Stimulated activated CD8-positive, alpha-beta memory T cell treated with anti-CD3 and anti-CD28 coated beads, Interleukin-15, amount 100 ng/mL, for 1 hour (primary cell): ENCODE results near the gene PPP2R3B.
"Not testable (repeated sequence)": the region's sequence is repeated elsewhere in the genome, so short reads cannot be mapped to it uniquely, and the experiment has no call there.

Experiments
- DNase-seq: peaks from one replicate; pipeline ENCODE4 v3.0.0-alpha.2; 2020; ENCODE audit warnings: low read depth

PPP2R3B gene

DNA sequence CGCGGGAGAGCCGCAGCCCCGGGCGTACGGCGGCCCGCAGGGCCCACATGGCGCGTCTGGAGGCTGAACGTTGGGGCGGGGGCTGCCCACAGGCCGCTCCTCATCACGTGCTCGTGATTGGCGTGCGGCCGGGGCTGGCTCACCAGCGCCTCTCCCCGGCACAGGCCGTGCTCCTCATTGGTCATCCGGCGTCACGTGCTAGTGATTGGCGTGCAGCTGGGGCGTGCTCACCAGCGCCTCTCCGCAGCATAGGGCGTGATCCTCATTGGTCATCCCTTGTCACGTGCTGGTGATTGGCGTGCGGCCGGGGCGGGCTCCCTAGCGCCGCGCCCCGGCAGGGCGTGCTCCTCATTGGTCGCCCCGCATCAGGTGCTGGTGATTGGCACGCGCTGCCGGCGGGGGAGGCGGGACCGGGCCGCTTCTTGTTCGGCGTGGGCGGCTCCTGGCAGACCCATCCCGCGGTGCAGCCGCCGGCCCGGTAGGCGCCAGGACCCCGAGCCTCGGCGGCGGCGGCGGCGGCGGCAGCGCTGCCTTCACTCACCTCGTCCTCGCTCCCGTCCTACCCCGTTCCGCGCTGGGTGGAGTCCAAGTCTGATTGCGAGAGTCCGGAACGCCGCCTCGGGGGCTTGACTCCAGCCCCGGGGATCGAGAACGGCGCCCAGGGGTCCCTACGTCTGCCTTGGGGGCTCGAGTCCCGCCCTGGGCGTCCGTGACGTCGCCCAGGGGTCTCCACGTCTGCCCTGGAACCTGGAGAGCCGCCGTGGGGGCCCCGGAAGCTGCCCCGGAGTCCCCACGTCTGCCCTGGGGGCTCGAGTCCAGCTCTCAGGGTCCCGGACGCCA is 67.7 kb downstream of the PPP2R3B start, which contains the start of gene GTPBP6:
TSS of gene GTPBP6 (minus strand) at position 58 of the 840 bp plus-strand sequence. CDS start at position 49, 9 bp downstream.
- DNase-seq: peak; percentile 96

DNA sequence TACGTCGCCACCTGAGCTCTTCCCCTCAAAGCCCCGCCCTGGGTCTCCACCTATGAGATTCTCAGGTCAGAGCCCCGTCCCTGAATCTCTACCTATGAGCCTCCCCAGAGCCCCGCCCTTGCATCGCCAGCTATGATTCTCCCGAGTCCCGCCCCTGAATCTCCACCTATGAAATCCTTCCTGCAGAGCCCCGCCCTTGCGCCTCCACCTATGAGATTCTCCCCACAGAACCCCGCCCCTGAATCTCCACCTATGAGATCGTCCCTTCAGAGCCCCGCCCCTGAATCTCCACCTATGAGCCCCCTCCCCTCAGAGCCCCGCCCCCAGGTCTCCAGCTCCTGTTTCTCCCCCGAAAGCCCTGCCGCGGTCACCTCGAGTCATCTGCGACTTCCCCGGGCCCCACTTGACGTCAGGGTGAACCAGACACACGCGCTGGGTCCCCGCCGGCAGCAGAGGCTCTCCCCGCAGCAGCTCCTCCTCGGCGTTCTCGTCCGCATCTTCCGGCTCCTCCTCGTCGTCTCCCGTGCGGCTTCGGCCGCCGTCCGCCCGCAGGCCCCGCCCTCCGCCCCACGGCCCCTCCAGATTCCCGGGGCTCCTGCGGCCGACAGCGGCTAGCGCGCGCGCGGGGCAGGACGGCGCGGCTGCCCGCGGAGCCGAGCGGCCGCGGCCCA is 68.5 kb downstream of the PPP2R3B start:
- DNase-seq: peak; percentile 95

DNA sequence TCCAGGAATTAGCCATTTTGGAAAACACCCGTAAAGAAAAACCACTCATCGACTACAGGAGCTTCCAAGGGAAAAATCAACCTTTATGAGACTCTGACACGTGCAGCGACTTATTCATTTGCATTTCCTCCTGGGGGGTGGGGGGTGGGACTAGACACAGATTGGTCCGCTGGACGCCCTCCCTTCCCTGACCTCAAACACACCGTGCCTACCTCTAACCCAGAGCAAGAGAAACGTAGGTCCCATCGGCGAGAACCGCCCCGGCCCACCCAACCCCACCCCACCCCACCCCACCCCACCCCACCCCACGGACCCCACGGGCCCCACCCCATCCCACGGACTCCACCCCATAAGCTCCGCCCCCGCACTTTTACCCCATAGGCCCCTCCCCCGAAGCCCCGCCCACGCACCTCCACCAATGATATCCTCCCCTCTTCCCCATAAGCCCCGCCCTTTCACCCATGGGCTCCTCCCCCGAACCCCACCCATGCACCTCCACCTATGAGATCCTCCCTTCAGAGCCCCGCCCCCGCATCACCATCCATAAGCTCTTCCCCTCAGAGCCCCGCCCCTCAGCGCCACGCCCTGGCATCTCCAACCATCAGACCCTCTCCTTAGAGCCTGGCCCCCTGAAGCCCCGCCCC is 69.2 kb downstream of the PPP2R3B start:
- DNase-seq: no peak

DNA sequence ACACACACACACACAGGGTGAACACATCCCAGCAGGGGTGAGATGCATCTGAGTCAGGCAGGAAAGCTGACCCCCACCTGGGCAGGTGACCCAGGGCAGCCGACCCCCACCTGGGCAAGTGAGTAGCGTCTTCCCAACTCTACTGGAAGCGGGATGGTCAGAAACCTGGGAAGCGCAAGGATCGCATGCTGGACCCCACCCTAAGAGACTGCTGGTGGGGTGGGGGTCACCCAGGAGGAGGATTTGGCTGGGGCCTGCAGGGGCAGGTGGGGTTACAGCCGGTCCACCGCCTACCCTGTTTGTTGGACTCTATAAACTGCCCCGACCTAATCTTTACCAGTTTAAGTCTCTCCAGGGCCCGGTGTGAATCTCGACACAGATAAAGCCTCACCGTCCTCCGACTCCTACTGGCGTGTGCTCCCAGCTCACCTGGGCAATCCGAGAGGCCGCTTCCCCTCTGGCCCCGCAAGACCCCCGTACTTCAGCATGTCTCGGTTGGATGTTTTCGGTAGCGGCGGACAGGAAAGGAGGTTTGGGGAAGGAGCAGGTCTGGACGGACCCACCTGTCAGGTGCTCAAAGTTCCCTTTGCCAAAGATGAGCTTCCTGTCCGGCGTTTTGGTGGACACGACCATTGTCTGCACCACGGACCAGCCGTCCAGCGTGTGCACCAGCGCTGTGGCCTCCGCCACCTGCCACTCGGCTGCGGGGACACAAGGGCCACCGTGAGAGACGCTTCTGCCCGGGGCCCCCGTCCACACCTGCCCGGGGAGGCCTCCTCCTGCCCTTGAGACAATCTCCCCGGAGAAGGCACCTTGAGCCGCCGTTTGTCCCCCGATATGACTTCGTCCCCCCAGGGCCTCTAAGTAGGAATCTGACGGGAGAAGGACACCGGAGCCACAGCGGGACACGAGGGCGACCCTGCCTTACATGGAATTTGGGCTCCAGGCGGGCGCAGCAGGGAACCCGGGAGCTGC is 70.1 kb downstream of the PPP2R3B start:
- no peak for DNase-seq

DNA sequence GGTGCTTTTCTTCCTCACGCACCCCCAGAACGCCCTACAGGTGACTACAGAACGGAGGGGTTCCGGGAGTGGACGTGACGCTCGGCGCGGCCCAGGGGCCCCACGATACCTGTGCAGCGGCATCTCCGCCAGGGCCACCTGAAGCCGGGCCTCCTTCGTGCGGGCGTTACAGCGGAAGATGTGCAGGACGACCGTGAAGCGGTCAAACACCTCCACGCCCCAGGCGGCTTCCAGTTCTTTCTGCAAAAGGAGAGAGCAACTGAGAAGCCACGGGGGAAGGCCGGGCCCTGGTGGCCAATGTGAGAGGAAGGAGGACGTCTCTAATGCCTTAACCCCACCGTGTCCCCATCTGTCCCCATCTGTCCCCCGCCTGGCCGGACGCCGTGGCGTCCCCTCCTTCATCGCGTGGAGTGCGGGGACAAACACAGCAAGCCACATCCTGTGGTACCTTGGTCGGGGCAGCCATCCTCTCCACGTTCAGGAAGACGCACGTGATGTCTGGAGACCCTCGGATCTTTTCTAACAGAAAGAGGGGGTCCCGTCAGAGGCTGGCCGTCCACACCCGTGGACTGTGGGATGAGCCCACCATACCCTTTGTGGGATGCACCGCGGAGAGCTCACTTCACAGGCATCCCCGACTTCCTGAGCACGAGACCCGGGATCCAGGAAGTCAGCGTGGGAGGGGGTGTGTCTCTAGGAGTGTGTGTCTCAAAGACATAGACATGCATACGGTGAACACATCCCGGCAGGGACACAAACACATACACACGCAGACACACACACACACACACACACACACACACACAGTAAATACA is 71.7 kb downstream of the PPP2R3B start:
- DNase-seq: no peak

DNA sequence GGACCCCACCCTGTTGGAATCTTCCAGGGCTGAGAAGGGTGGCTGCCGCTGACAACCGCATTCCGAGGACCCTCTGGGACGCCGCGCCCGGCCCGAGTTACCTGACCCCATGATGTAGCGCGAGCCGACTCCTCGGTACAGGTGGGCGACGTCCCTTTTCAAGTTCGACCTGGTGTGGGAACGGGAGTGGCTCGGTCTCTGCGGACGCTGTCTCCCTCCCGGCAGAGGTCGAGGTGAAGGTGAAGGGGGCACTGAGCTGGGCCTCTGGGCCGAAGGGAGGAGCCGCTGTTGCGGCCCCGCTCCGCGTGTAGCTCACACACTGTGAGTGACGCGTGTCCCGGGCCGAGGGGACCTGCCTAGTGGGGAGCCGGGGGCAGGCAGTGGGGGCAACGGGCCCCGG is 72.7 kb downstream of the PPP2R3B start:
- no peak for DNase-seq

DNA sequence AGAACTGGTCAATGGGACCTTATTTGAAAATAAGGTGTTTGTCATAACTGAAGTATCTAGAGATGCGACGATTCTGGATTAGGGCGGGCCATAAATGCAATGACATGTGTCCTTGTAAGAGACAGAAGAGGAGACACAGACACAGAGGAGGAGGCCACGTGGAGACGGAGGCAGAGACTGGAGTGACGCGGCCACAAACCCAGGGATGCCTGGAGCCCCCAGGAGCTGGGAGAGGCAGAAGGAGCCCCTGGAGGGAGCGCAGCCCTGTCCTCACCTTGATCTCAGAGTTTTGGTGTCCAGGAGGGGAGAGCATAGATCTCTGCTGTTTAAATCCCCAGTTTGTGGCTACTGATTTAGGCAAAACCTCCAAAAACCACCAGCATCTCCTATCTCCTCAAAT is 73.2 kb downstream of the PPP2R3B start:
- DNase-seq: no peak

DNA sequence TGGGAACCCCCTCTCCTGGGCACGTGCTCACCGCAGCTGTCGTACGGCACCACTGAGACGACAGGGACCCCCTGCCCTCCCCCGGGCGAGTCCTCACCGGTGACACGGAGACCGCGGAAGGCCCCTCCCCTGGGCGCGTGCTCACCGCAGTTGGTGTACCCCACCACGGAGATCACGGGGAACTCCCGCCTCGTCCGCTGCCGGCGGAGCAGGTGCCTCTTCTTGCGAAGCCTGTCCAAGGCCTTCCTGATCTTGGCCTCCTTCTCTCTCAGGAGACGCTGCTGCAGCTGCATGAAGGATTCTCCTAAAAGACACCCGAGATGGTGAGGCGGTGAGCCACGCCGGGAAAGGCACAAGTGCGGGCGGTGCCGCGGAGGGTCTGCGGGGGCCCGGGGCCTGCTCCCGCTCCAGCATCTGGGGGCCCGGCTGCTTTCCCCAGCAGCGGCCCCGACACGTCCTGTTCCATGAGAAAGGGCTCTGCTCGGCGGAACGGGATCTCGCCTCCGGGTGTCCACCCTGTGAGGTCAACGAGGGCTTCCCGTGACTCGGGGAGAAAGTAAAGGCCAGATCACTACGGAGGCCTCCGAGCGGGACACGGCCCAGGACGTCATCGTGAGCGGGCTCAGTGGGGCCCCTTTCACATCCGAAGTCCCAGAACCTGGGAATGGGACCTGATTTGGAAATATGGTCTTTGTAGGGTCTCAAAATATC is 73.9 kb downstream of the PPP2R3B start:
- DNase-seq: no peak

DNA sequence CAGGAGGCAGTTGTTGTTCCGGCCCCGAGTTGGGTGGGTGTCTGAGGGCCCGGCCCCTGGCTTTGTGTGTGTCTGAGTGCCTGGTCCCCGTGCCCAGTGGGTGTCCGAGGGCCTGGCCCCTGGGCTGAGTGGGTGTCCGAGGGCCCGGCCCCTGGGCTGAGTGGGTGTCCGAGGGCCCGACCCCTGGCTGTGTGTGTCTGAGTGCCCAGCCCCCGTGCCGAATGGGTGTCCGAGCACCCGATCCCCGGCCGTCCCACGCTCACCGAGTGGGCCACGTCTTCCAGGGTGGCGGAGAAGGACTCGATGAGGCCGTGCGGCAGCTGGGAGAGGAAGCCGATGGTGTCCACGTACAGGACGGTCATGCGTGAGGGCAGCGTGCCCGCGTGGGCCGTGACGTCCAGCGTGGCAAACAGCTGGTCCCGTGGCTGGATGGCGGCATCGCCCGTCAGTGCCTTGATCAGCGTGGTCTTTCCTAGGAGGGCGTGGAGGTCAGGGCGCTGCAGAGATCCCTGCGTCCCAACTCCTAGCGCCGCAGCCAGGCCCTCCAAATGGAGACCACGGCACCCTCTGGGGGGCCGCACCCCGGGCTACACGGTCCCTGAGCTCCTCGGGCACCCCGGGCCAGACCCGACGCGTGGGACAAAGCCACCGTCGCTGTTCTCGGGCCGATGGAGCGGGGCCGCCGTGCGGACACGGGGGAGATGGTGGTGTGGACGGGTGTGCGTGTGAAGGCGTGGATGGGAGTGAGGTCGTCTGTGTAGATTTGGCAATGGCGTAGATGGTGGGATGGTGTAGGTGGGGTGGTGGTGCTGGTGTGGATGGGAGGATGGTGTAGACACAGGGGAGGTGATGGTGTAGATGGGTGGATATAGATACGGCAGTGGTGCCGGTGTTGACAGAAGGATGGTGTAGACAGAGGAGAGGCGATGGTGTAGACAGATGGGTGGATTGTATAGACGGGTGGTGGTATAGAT is 75.3 kb downstream of the PPP2R3B start:
- no peak for DNase-seq

DNA sequence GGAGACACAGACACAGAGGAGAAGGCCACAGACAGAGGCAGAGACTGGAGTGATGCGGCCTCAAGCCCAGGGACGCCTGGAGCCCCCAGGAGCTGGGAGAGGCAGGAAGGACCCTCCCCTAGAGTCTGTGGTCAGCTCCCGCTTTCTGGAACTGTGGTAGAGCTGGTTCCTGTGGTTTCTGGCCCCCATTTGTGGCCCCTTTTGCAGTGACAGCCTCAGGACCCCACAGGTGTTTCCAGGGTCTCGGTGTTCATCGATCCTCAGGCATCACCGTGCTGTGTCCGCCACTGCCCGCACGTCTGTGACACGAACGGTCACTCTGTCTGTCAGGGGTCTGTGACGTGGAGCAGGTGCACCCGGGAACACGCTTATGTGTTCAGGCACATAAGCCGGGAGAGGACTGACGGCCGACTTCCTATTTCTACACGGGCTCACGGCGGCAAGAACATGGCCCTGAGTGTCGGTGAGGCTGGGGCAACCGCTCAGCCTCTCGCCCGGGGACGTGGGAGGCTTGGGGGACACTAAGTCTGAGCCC is 76.0 kb downstream of the PPP2R3B start:
- DNase-seq: no peak

DNA sequence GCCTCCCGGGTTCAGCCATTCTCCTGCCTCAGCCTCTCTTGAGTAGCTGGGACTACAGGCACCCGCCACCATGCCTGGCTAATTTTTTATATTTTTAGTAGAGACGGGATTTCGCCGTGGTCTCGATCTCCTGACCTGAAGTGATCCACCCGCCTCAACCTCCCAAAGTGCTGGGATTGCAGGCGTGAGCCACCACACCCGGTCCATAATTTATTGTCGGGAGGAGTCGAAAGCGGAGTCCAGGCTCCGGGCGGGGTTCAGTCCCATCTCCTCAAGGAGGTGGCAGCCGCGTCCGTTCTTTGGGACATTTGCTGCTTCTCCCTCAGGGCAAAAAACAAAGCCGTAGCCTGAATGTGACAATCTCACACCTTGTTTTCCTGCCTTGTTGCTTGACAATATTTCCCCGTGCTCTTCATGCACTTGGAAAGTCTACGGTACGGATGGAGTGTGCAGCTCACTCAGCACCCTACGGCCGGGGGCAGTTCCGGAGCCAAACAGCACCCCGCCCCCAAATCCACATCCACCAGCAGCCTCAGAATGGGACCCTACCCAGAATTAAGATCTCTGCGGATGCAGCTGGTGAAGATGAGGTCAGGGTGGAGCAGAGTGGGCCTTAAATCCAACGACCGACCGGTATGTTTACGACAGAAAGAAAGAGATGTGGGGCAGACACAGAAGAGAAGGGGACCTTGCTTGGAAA is 77.7 kb downstream of the PPP2R3B start:
- no peak for DNase-seq

DNA sequence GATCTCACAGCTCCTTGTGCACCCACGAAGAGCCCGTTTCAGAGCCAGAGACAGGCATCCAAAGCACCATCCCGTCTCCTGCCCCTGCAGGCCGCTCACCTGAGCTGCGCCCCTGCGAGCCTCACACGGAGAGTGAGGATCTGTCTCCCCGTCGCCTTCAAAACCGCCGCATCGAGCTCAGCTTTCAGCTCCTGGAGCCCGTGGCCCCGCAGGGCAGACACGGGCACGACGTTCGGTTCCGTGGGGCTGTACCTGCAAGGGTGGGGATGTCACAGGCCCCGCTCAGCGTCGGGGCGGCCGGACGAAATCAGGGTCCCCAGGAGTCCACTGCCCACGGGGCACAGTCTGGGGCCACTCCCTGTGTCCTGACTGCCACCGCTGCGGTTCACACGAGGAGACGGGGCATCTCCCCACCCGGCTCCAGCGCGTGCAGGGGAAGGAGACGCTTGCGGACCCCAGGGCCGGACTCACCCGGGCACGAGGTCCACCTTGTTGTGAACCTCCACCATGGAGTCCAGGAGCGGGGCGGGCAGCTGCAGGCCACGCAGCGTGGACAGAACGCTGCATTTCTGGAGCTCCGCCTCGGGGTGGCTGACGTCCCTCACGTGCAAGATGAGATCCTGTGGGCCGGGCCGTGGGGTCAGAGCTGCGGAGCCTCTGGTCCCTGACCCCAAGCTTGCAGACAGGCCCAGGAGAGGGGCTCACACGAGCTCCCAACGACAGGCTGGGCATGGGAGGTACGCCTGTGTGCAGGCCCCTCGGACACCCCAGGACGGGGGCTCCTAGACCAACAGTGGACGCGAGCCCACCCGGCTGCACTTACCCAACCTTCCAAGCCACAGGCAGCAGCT is 79.2 kb downstream of the PPP2R3B start:
- DNase-seq: no peak

DNA sequence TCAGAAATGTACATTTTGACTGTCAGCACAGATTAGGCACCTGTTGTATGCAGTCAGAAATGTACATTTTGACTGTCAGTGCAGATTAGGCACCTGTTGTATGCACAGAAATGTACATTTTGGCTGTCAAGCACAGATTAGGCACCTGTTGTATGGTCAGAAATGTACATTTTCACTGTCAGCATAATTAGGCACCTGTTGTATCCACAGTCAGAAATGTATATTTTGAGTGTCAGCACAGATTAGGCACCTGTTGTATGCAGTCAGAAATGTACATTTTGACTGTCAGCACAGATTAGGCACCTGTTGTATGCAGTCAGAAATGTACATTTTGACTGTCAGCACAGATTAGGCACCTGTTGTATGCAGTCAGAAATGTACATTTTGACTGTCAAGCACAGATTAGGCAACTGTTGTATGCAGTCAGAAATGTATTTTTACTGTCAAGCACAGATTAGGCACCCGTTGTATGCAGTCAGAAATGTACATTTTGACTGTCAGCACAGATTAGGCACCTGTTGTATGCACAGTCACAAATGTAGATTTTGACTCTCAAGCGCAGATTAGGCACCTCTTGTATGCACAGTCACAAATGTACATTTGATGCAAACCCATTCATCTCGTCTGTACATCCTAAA is 80.0 kb downstream of the PPP2R3B start:
- DNase-seq: not testable (repeated sequence)

DNA sequence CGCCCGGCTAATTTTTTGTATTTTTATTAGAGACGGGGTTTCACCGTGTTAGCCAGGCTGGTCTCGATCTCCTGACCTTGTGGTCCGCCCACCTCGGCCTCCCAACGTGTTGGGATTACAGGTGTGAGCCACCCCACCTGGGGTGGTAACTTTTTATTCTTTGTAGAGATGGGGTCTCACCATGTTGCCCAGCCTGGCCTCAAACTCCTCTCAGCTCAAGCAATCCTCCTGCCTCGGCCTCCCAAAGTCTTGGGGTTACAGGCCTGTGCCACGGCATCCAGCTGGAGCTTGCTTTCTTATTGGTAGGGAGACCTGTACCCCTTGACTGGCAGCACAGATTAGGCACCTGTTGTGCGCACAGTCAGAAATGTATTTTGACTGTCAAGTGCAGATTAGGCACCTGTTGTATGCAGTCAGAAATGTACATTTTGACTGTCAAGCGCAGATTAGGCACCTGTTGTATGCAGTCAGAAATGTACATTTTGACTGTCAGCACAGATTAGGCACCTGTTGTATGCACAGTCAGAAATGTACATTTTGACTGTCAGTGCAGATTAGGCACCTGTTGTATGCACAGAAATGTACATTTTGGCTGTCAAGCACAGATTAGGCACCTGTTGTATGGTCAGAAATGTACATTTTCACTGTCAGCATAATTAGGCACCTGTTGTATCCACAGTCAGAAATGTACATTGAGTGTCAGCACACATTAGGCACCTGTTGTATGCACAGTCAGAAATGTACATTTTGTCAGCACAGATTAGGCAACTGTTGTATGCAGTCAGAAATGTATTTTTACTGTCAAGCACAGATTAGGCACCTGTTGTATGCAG is 80.7 kb downstream of the PPP2R3B start:
- DNase-seq: not testable (repeated sequence)

DNA sequence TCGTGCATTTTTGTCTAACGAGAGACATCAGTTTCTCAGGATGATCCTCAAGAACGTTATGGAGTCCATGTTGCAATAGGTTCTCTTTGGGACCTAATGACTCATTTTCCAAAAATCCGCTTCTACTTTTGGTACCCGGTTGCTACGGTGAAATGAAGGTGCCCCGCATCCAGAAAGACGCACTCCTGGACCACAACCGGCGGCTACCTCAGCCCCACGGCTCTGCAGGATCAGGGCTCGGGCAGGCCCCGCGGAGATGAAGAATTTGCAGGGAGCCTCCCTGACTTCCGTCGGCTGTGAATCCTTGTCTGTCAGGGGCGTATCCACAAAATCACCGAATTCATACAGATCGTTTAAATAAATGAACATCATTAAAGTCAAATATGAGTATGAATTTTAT is 83.7 kb downstream of the PPP2R3B start:
- no peak for DNase-seq

DNA sequence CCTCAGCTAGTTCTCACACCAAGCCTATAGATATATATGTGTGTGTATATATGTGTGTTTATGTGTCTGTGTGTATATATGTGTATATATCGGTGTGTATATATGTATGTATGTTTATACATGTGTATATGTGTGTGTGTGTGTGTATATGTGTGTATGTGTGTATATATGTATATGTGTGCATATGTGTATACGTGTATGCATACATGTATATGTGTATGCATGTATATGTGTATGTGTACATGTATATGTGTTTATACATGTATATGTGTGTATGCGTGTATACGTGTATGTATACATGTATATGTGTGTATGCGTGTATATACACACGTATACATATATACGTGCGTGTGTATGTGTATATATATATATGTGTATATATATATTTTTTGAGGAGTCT is 86.4 kb downstream of the PPP2R3B start:
- no peak for DNase-seq
